Measurements from ENCODE around the gene S100A3.

DNA sequence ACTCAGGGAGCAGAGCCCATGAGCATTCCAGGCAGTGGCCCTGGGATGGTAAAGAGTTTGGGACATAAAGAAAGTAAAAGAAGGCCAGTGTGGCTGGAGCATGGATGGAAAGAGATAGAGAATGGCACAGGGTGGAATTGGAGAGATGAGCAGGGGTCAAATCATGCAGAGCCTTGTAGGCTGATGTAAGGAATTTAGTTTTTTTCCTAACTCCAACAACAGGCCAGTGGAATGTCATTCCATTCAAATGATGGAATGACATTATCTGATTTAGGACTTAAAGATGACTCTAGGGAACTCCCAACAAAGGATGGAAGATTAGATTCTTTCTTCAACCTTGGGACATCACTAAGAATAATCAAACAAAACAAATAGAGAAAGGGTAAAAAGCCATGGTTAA lies 29.4 kb upstream of the S100A3 start:
- TF ChIP-seq, protein P1, sequence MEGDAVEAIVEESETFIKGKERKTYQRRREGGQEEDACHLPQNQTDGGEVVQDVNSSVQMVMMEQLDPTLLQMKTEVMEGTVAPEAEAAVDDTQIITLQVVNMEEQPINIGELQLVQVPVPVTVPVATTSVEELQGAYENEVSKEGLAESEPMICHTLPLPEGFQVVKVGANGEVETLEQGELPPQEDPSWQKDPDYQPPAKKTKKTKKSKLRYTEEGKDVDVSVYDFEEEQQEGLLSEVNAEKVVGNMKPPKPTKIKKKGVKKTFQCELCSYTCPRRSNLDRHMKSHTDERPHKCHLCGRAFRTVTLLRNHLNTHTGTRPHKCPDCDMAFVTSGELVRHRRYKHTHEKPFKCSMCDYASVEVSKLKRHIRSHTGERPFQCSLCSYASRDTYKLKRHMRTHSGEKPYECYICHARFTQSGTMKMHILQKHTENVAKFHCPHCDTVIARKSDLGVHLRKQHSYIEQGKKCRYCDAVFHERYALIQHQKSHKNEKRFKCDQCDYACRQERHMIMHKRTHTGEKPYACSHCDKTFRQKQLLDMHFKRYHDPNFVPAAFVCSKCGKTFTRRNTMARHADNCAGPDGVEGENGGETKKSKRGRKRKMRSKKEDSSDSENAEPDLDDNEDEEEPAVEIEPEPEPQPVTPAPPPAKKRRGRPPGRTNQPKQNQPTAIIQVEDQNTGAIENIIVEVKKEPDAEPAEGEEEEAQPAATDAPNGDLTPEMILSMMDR (IDR thresholded peaks at IDR 0.05): no peak
- TF ChIP-seq POLR2A (IDR thresholded peaks at IDR 0.05): no peak
